Sigmoid colon (tissue), 4 donors: ENCODE data around the gene ZNF701.

Experiments used
- EP300 ChIP-seq, 4 donors: sonication (generic); formaldehyde crosslinking; IDR thresholded peaks; one replicate each; pipeline ENCODE4 v1.6.1; 2017; ENCODE audit warnings: antibody characterized with exemption in 4 of 4
- POLR2A ChIP-seq, 2 donors: fragments of 450-650 bp; IDR thresholded peaks; one replicate each; pipeline ENCODE4 v1.6.1; 2016; ENCODE audit warnings: antibody characterized with exemption in 2 of 2, mild to moderate bottlenecking in 2 of 2, moderate library complexity in 2 of 2
- POLR2AphosphoS5 ChIP-seq, 4 donors: sonication (generic); formaldehyde crosslinking; IDR thresholded peaks; one replicate each; pipeline ENCODE4 v1.6.1; 2017; ENCODE audit warnings: antibody characterized with exemption in 4 of 4
- TF ChIP-seq, protein P1 (sequence below), 4 experiments: fragments of 450-650 bp in 3 of 4; fragments of 200-600 bp in 1 of 4; IDR thresholded peaks; one replicate each; pipeline ENCODE4 v1.5.1; 2016 to 2019; ENCODE audit warnings: antibody characterized with exemption in 4 of 4, mild to moderate bottlenecking in 3 of 4, moderate library complexity in 2 of 4

DNA sequence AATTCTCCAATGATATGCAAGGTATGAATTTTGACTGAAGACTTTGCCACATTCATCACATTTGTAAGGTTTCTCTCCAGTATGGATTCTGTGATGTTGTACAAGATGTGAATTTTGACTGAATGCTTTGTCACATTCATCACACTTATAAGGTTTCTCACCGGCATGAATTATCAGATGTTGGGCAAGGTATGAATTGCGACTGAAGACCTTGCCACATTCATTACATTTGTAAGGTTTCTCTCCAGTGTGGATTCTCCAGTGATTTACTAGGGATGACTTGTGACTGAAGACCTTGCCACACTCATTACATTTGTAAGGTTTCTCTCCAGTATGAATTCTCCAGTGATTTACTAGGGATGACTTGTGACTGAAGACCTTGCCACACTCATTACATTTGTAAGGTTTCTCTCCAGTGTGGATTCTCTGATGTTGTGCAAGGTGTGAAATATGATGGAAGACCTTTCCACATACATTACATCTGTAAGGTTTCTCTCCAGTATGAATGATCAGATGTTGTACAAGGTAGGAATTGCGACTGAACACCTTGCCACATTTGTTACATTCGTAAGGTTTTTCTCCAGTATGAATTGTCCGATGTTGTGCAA lies 43.3 kb downstream of the ZNF701 start:
- TF ChIP-seq POLR2AphosphoS5 (IDR thresholded peaks at IDR 0.05), result no peak
- TF ChIP-seq, protein P1, sequence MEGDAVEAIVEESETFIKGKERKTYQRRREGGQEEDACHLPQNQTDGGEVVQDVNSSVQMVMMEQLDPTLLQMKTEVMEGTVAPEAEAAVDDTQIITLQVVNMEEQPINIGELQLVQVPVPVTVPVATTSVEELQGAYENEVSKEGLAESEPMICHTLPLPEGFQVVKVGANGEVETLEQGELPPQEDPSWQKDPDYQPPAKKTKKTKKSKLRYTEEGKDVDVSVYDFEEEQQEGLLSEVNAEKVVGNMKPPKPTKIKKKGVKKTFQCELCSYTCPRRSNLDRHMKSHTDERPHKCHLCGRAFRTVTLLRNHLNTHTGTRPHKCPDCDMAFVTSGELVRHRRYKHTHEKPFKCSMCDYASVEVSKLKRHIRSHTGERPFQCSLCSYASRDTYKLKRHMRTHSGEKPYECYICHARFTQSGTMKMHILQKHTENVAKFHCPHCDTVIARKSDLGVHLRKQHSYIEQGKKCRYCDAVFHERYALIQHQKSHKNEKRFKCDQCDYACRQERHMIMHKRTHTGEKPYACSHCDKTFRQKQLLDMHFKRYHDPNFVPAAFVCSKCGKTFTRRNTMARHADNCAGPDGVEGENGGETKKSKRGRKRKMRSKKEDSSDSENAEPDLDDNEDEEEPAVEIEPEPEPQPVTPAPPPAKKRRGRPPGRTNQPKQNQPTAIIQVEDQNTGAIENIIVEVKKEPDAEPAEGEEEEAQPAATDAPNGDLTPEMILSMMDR (IDR thresholded peaks at IDR 0.05), result no peak
- no peak for TF ChIP-seq POLR2A (IDR thresholded peaks at IDR 0.05)
- no peak for TF ChIP-seq EP300 (IDR thresholded peaks at IDR 0.05)
